H1 (cell line): Measurements from ENCODE around the gene HBA2. TPM values are rescaled to one million over a fixed set of nuclear protein-coding genes. Genes with fewer than 3 reads are reported as not detected.

Experiments used
- CTCF ChIA-PET: fragments of 300-600 bp; sonication (Branson Sonifier 250); formaldehyde crosslinking; loops from one replicate; lab custom pipeline; 2021; ENCODE audit not compliant: partially characterized antibody; lab: Charles Lee
- POLR2A ChIA-PET: fragments of 300-600 bp; sonication (Branson Sonifier 250); formaldehyde crosslinking; loops from one replicate; lab custom pipeline; 2021; ENCODE audit warnings: inconsistent platforms; ENCODE audit not compliant: partially characterized antibody; lab: Charles Lee
- DNase-seq, 2 experiments: peaks; one replicate each; pipeline versions ENCODE4 v3.0.0 to v3.0.0-alpha.2; 2010 to 2022; ENCODE audit warnings: low spot score in 2 of 2, low read depth in 1 of 2, mixed read lengths in 1 of 2
- FAIRE-seq: peaks from 2 replicates; lab custom pipeline; 2011; peaks lifted over from hg19 to GRCh38; lab: Jason Lieb, UNC
- H2AFZ ChIP-seq: 2 replicates; pipeline ENCODE4 v1.8.1; 2012; ENCODE audit warnings: low read length, inconsistent platforms
- H2AK5ac ChIP-seq: 2 replicates; pipeline ENCODE4 v1.6.1; 2013; ENCODE audit warnings: low read depth, low read length
- H2BK120ac ChIP-seq: replicated peaks from 2 replicates; pipeline ENCODE3; 2013; ENCODE audit warnings: low read depth, low read length, inconsistent platforms
- H2BK12ac ChIP-seq: 2 replicates; pipeline ENCODE4 v1.6.1; 2013; ENCODE audit warnings: low read depth, low read length
- H2BK15ac ChIP-seq: 2 replicates; pipeline ENCODE4 v1.6.1; 2013; ENCODE audit warnings: low read length
- H2BK20ac ChIP-seq: 2 replicates; pipeline ENCODE4 v1.6.1; 2013; ENCODE audit warnings: low read length
- H2BK5ac ChIP-seq: 2 replicates; pipeline ENCODE4 v1.6.1; 2013; ENCODE audit warnings: low read depth, low read length
- H3K14ac ChIP-seq: 2 replicates; pipeline ENCODE4 v1.6.1; 2013; ENCODE audit warnings: inconsistent platforms; ENCODE audit not compliant: insufficient read length
- H3K18ac ChIP-seq: 2 replicates; pipeline ENCODE4 v1.6.1; 2013; ENCODE audit warnings: low read length; ENCODE audit errors: extremely low read depth
- H3K23ac ChIP-seq: 2 replicates; pipeline ENCODE4 v1.6.1; 2013; ENCODE audit warnings: inconsistent platforms; ENCODE audit not compliant: insufficient read length
- H3K23me2 ChIP-seq: 2 replicates; pipeline ENCODE4 v1.6.1; 2013; ENCODE audit warnings: low read depth, low read length
- H3K27ac ChIP-seq: 2 replicates; pipeline ENCODE4 v1.6.1; 2011; ENCODE audit warnings: low read depth, low read length, inconsistent platforms
- H3K27me3 ChIP-seq, 4 experiments: replicated peaks in 1 of 4; 1 replicate in 1 of 4; 2 replicates in 3 of 4; pipeline versions ENCODE4 v1.6.1 to v1.8.1; 2011 to 2013; ENCODE audit warnings: low read length in 3 of 4, mild to moderate bottlenecking in 3 of 4, inconsistent platforms in 2 of 4, mixed read lengths in 2 of 4, moderate library complexity in 1 of 4; ENCODE audit not compliant: control insufficient read depth in 3 of 4, insufficient read depth in 3 of 4; ENCODE audit errors: extremely low read depth in 1 of 4
- H3K36me3 ChIP-seq, 4 experiments: 2 replicates each; pipeline versions ENCODE4 v1.6.1 to v1.8.1; 2011 to 2013; ENCODE audit warnings: mild to moderate bottlenecking in 4 of 4, low read length in 3 of 4, moderate library complexity in 2 of 4, control low read depth in 1 of 4, inconsistent platforms in 1 of 4; ENCODE audit not compliant: insufficient read depth in 4 of 4, control insufficient read depth in 2 of 4
- H3K4ac ChIP-seq: replicated peaks from 2 replicates; pipeline ENCODE3; 2013; ENCODE audit warnings: low read length, low read depth, mixed read lengths, inconsistent platforms; ENCODE audit not compliant: insufficient read length
- H3K4me1 ChIP-seq, 4 experiments: replicated peaks in 1 of 4; 1 replicate in 1 of 4; 2 replicates in 3 of 4; pipeline versions ENCODE4 v1.6.1 to v1.8.1; 2011 to 2013; ENCODE audit warnings: low read length in 3 of 4, inconsistent platforms in 2 of 4, mixed read lengths in 1 of 4; ENCODE audit not compliant: insufficient read depth in 4 of 4, control insufficient read depth in 3 of 4
- H3K4me2 ChIP-seq, 2 experiments: 2 replicates each; pipeline versions ENCODE4 v1.6.1 to v1.8.1; 2011 to 2013; ENCODE audit warnings: low read depth in 2 of 2, low read length in 2 of 2, control low read depth in 1 of 2, inconsistent platforms in 1 of 2, mild to moderate bottlenecking in 1 of 2; ENCODE audit not compliant: insufficient read depth in 1 of 2
- H3K4me3 ChIP-seq, 4 experiments: fragments of 200-600, 300-600 bp in 1 of 4; sonication (generic), shearing (Covaris generic), sonication (Bioruptor Twin) in 1 of 4; 2 replicates each; pipeline versions ENCODE4 v1.5.1 to v1.8.1; 2011 to 2016; ENCODE audit warnings: low read length in 4 of 4, low read depth in 3 of 4, control low read depth in 2 of 4, inconsistent platforms in 2 of 4, mild to moderate bottlenecking in 2 of 4, mixed read lengths in 1 of 4, moderate library complexity in 1 of 4; ENCODE audit not compliant: insufficient read depth in 2 of 4; ENCODE audit errors: extremely low read depth in 1 of 4
- H3K56ac ChIP-seq: replicated peaks from 2 replicates; pipeline ENCODE3; 2013; ENCODE audit warnings: low read depth, mild to moderate bottlenecking, mixed read lengths, low read length, inconsistent platforms; ENCODE audit not compliant: insufficient read length
- H3K79me1 ChIP-seq: 2 replicates; pipeline ENCODE4 v1.6.1; 2013; ENCODE audit warnings: low read depth, low read length, control low read depth
- H3K79me2 ChIP-seq, 2 experiments: 2 replicates each; pipeline versions ENCODE4 v1.6.1 to v1.8.1; 2012 to 2013; ENCODE audit warnings: low read length in 2 of 2, mild to moderate bottlenecking in 2 of 2, inconsistent platforms in 1 of 2; ENCODE audit not compliant: insufficient read depth in 2 of 2, control insufficient read depth in 1 of 2
- H3K9ac ChIP-seq, 4 experiments: replicated peaks in 1 of 4; 1 replicate in 1 of 4; 2 replicates in 3 of 4; pipeline versions ENCODE4 v1.6.1 to v1.8.1; 2011 to 2013; ENCODE audit warnings: low read depth in 3 of 4, low read length in 3 of 4, control low read depth in 2 of 4, mild to moderate bottlenecking in 2 of 4, moderate library complexity in 2 of 4, inconsistent platforms in 1 of 4; ENCODE audit errors: extremely low read depth in 1 of 4
- H3K9me3 ChIP-seq, 2 experiments: 2 replicates each; pipeline versions ENCODE4 v1.6.1 to v1.8.1; 2012 to 2013; ENCODE audit warnings: mild to moderate bottlenecking in 2 of 2, moderate library complexity in 2 of 2, control low read depth in 1 of 2, inconsistent platforms in 1 of 2, low read depth in 1 of 2, low read length in 1 of 2, mixed read lengths in 1 of 2; ENCODE audit not compliant: insufficient read depth in 2 of 2
- H4K20me1 ChIP-seq, 2 experiments: replicated peaks in 1 of 2; 2 replicates each; pipeline versions ENCODE3 to v1.8.1; 2011 to 2013; ENCODE audit warnings: inconsistent platforms in 2 of 2, low read length in 2 of 2, mild to moderate bottlenecking in 1 of 2; ENCODE audit not compliant: insufficient read depth in 2 of 2, control insufficient read depth in 1 of 2
- H4K5ac ChIP-seq: 2 replicates; pipeline ENCODE4 v1.6.1; 2013; ENCODE audit warnings: low read length, low read depth, mixed read lengths, inconsistent platforms; ENCODE audit not compliant: insufficient read length
- H4K8ac ChIP-seq: 2 replicates; pipeline ENCODE4 v1.8.0; 2013; ENCODE audit warnings: mild to moderate bottlenecking, moderate library complexity, low read length, inconsistent platforms; ENCODE audit not compliant: insufficient read depth; ENCODE audit errors: extremely low read depth
- H4K91ac ChIP-seq: replicated peaks from 2 replicates; pipeline ENCODE3; 2013; ENCODE audit warnings: low read length, mixed read lengths, inconsistent platforms; ENCODE audit not compliant: insufficient read length
- ATF2 ChIP-seq: IDR thresholded peaks from 2 replicates; pipeline ENCODE4 v1.6.1; 2012; ENCODE audit warnings: low read length, inconsistent platforms
- BCL11A ChIP-seq, 2 experiments: IDR thresholded peaks; one replicate each; pipeline ENCODE4 v1.6.1; 2011; ENCODE audit warnings: low read depth in 2 of 2, low read length in 2 of 2, mild to moderate bottlenecking in 2 of 2
- CHD1 ChIP-seq: IDR thresholded peaks from 2 replicates; pipeline ENCODE4 v1.6.1; 2012; ENCODE audit warnings: low read depth, low read length, improper control_type of control experiment
- NANOG ChIP-seq: IDR thresholded peaks from 2 replicates; pipeline ENCODE4 v1.6.1; 2011; ENCODE audit warnings: low read length, low read depth, mild to moderate bottlenecking, inconsistent platforms; ENCODE audit not compliant: insufficient read depth, poor library complexity, severe bottlenecking
- NRF1 ChIP-seq: IDR thresholded peaks from 2 replicates; pipeline ENCODE4 v1.6.1; 2011; ENCODE audit warnings: mild to moderate bottlenecking, low read depth, low read length, improper control_type of control experiment
- PHF8 ChIP-seq: fragments of 200-600 bp; sonication (generic); conservative IDR thresholded peaks from 2 replicates; pipeline ENCODE4 v1.7.1; 2012; ENCODE audit warnings: low read depth, mild to moderate bottlenecking, inconsistent platforms, low read length, moderate library complexity
- RBBP5 ChIP-seq: IDR thresholded peaks from 2 replicates; pipeline ENCODE4 v1.7.1; 2012; ENCODE audit warnings: low read depth, mild to moderate bottlenecking, inconsistent platforms, low read length, moderate library complexity, borderline replicate concordance
- WGBS, 2 experiments: shearing (Covaris generic) in 1 of 2; methylation state at CpG; one replicate each; pipeline versions ENCODE4 v1.1.6 to v1.1.7; 2013 to 2015; ENCODE audit warnings: low lambda C conversion rate in 2 of 2, mixed read lengths in 2 of 2, inconsistent platforms in 1 of 2, low coverage in 1 of 2, missing lambda C conversion rate in 1 of 2; ENCODE audit not compliant: insufficient replicate concordance in 2 of 2, insufficient coverage in 1 of 2, insufficient read length in 1 of 2; ENCODE audit errors: extremely low coverage in 1 of 2, missing lambda C conversion rate in 1 of 2; 5-methylcytosine and 5-hydroxymethylcytosine counted together
- polyA plus RNA-seq, 7 experiments: library from polyadenylated mRNA; depleted of rRNA in 3 of 7; stranded (reverse) in 5 of 7; unstranded in 2 of 7; fragments of >200 nt in 5 of 7; fragments of 200-250 nt in 2 of 7; gene quantifications; 1 replicate in 5 of 7; 2 replicates in 1 of 7; 4 replicates in 1 of 7; pipeline versions ENCODE4 v1.2.1 to v1.2.3, GENCODE V29; 2011 to 2013; ENCODE audit warnings: missing spikeins in 2 of 7, mixed read lengths in 2 of 7
- total RNA-seq: library from RNA; stranded (reverse); fragmentation: NEBNext Ultra II Directional; extraction: Animal tissue kit (Norgen Biotek cat#: 25700); gene quantifications from 2 replicates; pipeline ENCODE4 v1.2.1, GENCODE V29; 2021

Gene HBA2
- total and polyA plus RNA-seq, 2 of the 8 experiments (the other 6 are each of a cell fraction or from before 2014, with no cell fraction given) = 6.1 TPM; not detected in 1

- Histone ChIP-seq H2BK15ac (no peak overlapping the region), H3K27ac (no peak overlapping the region), H2BK120ac (no peak overlapping the region), H3K9me3 (no peaks in the 10 kb centered on the region), H3K27me3 (peaks cover 50 to 78% (median 71%) of the 10 kb centered on the region in 4 experiments), H2BK12ac (no peak overlapping the region), H3K4me2 (no peak overlapping the region), H3K9ac (no peak overlapping the region), H3K14ac (no peak overlapping the region), H3K56ac (no peak overlapping the region), H3K18ac (no peak overlapping the region), H3K79me1 (no peaks in the 10 kb centered on the region), H3K4me1 (peaks cover 0 to 20% (median 16%) of the 10 kb centered on the region in 4 experiments; a peak in 6 of 7 replicates), H2AFZ (no peak overlapping the region), H3K36me3 (peaks cover 0 to 9% (median 0%) of the 10 kb centered on the region in 4 experiments; a peak in 2 of 8 replicates), H3K4me3 (no peak overlapping the region), H2BK20ac (0 out of 2 replicates have a peak overlapping the region, but pooled peaks have one; percentile 52), H4K91ac (no peak overlapping the region), H3K23ac (no peak overlapping the region), H3K79me2 (no peaks in the 10 kb centered on the region), H4K5ac (no peak overlapping the region), H4K8ac (no peak overlapping the region), H4K20me1 (peaks cover 2 to 8% of the 10 kb centered on the region in 2 experiments), H2AK5ac (no peak overlapping the region; the same call in 1 of the 2 replicates), H3K4ac (no peak overlapping the region), H2BK5ac (no peak overlapping the region), H3K23me2 (peaks cover 10% of the 10 kb centered on the region; the same call in 1 of the 2 replicates)
- POLR2A ChIA-PET = interaction anchor here (1.3 to 5.0 kb wide), 3 partner anchors 9 to 93 kb away, joined by 3 to 29 read pairs (median 16); partner anchors contain the start of gene HBQ1
- TF ChIP-seq CHD1 (no peak), PHF8 (no peak), NANOG (no peak), ATF2 (no peak), BCL11A (IDR thresholded peaks at IDR 0.05; ENCODE audit: low read depth in 2 of 2, low read length in 2 of 2) (no peak), NRF1 (no peak), RBBP5 (no peak)
- FAIRE-seq (no peak), DNase-seq (no peak)
- CTCF ChIA-PET = interaction anchor here (0.6 to 5.6 kb wide), 8 partner anchors 10 to 1977 kb away, joined by 3 to 24 read pairs (median 4); no protein-coding TSS in a partner anchor
- 77% methylated on average over 6 of the region's 6 CpGs; no CpG with 5 or more reads in 1 of the 2 experiments for WGBS, 2 experiments
These were observed 4.3 kb upstream of the HBA2 start for GRCh38 chr16:168424-168823.
